Mesothelial cell of epicardium (in vitro differentiated cells): Measurements from ENCODE around the gene LCN1. TPM values are rescaled to one million over a fixed set of nuclear protein-coding genes. Genes with fewer than 3 reads are reported as not detected.

Experiments used
- DNase-seq, 2 experiments: peaks; one replicate each; pipeline ENCODE4 v3.0.0; 2021; ENCODE audit warnings: low spot score in 2 of 2; ENCODE audit not compliant: unreplicated experiment in 2 of 2
- H3K27ac Mint-ChIP-seq: 2 replicates; pipeline ENCODE4 v1.8.0; 2021; ENCODE audit warnings: mixed read lengths
- H3K27me3 Mint-ChIP-seq: 2 replicates; pipeline ENCODE4 v1.8.0; 2021; ENCODE audit warnings: low read depth, mixed read lengths
- H3K36me3 Mint-ChIP-seq: 2 replicates; pipeline ENCODE4 v1.8.0; 2021; ENCODE audit warnings: mixed read lengths
- H3K4me1 Mint-ChIP-seq: 2 replicates; pipeline ENCODE4 v1.8.0; 2021; ENCODE audit warnings: mixed read lengths
- H3K4me3 Mint-ChIP-seq: 2 replicates; pipeline ENCODE4 v1.8.0; 2021; ENCODE audit warnings: mild to moderate bottlenecking, moderate library complexity, mixed read lengths
- H3K9me3 Mint-ChIP-seq: 2 replicates; pipeline ENCODE4 v1.8.0; 2021; ENCODE audit warnings: mixed read lengths
- CTCF ChIP-seq: fragments of 200-600 bp; sonication (generic); IDR thresholded peaks from one replicate; pipeline ENCODE4 v1.5.0; 2021; ENCODE audit warnings: antibody characterized with exemption; ENCODE audit not compliant: unreplicated experiment
- total RNA-seq: library from RNA; stranded (reverse); gene quantifications from 3 replicates; pipeline ENCODE4 v1.2.1, GENCODE V29; 2021

LCN1 gene
- total RNA-seq, 1 donor from 2014 or later = not detected

GRCh38 chr9:135490166-135490870 is 30.9 kb upstream of the LCN1 start:
- no peak for DNase-seq
- no peak for TF ChIP-seq CTCF
- Mint-ChIP-seq H3K27me3 (no peaks in the 10 kb centered on the region), H3K27ac (no peak overlapping the region), H3K4me3 (no peak overlapping the region), H3K4me1 (no peaks in the 10 kb centered on the region), H3K9me3 (no peaks in the 10 kb centered on the region), H3K36me3 (peaks cover 3% of the 10 kb centered on the region)

GRCh38 chr9:135490980-135491464 is 30.2 kb upstream of the LCN1 start:
- Mint-ChIP-seq H3K27me3 (no peaks in the 10 kb centered on the region), H3K27ac (no peak overlapping the region), H3K36me3 (no peaks in the 10 kb centered on the region), H3K4me3 (no peak overlapping the region), H3K4me1 (no peaks in the 10 kb centered on the region), H3K9me3 (no peaks in the 10 kb centered on the region)
- no peak for TF ChIP-seq CTCF
- DNase-seq = no peak

GRCh38 chr9:135491764-135492163 is 29.5 kb upstream of the LCN1 start:
- no peak for TF ChIP-seq CTCF
- Mint-ChIP-seq H3K27me3 (no peaks in the 10 kb centered on the region), H3K27ac (no peak overlapping the region), H3K9me3 (no peaks in the 10 kb centered on the region), H3K4me3 (no peak overlapping the region), H3K4me1 (no peaks in the 10 kb centered on the region), H3K36me3 (no peaks in the 10 kb centered on the region)
- DNase-seq = no peak

- Mint-ChIP-seq H3K4me3 (no peak overlapping the region), H3K36me3 (no peaks in the 10 kb centered on the region), H3K9me3 (no peaks in the 10 kb centered on the region), H3K4me1 (no peaks in the 10 kb centered on the region), H3K27ac (no peak overlapping the region), H3K27me3 (no peaks in the 10 kb centered on the region)
- no peak for DNase-seq
- no peak for TF ChIP-seq CTCF
Measured at GRCh38 chr9:135492886-135493669, 28.2 kb upstream of the LCN1 start.

DNA sequence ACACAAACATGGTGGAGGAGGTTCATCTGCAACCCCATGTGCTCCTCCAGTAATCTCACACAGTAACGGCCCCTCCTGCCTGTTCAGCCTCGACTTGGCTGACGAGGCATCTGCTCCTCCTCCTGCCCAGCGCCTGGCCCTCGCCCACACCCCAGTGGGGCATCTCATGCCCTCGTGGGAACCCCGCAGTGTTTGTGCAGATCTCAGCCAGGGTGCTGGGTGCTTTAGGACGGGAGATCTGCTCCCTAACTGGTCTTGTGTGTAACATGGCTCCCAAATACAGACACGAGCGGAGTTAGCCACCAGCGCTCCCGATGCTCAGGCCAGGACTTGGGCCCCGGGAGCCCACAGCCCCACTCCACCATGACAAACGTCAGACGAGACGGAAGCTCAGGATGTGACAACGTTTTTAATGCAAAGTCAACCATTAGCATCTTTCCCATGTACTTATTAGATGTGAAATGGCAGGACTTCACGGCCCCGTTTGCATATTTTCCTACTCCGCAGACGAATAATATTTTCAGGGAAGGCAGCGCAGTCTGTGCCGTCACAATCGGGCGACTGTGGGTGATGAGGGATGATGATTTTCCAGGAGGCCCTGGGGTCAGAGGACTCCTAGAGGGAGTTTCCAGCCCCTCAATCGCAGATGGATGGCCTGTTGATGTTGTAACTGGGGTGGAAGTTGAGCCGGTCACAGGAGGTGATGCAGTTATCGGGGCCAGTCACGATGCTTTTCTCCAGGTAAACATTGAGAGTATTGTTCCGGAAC is 26.3 kb upstream of the LCN1 start:
- H3K27me3 Mint-ChIP-seq = no peaks in the 10 kb centered on the region
- no peaks in the 10 kb centered on the region for H3K9me3 Mint-ChIP-seq
- no peak overlapping the region for H3K27ac Mint-ChIP-seq
- no peak overlapping the region for H3K4me3 Mint-ChIP-seq
- peaks cover 3% of the 10 kb centered on the region for H3K4me1 Mint-ChIP-seq
- H3K36me3 Mint-ChIP-seq = no peaks in the 10 kb centered on the region
- TF ChIP-seq CTCF = no peak
- no peak for DNase-seq
